ENCODE data around the gene EGFR.
A peak's percentile ranks its signal among the peaks of the same experiment; 100 is the strongest.

The EGFR gene

DNA sequence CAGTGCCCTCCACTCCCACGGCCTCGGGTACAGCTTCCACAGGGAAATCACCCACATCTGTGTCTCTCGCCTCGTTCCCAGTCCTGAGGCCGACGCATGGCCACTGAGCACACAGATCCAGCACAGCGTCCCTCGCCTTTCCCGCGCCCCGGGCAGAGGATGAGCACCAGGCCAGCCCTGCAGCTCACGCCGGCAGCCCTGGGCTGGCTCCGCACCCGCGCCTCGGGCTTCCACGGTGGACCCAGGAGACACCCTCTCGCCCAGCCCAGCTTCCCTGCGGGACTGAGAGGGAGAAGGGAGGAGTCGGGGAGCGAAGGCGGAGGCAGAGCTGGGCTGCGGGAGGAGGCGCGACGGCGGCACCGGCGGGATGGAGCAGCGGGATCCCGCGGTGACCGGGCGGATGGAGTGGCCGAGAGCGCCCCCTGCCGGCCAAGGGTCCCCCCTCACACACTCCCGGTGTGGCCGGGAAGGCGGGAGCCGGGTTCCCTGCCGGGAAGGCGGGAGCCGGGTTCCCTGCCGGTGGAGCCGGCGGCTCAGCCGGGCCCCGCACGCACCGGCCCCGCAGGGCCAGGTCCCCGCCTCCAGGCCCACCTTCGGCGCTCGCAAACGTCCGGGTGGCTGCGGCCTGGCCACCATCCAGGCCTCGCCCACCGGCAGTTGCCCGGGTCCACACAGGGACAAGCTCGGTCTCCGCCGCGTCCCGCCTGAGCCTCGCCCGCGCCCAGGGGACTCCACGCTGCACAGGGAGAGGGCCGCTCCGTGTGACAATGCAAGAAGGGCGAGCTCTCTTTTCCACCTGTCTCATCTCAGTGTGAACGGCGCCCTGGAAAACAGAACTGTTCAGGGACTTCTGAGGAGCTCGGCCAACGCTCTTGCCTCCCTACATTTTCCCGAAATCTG is 236.0 kb downstream of the EGFR start:
- peak; percentile 58 to 74 for ATAC-seq

GRCh38 chr7:55255496-55256445 is 237.0 kb downstream of the EGFR start:
- peak; percentile 87 to 90 for ATAC-seq

DNA sequence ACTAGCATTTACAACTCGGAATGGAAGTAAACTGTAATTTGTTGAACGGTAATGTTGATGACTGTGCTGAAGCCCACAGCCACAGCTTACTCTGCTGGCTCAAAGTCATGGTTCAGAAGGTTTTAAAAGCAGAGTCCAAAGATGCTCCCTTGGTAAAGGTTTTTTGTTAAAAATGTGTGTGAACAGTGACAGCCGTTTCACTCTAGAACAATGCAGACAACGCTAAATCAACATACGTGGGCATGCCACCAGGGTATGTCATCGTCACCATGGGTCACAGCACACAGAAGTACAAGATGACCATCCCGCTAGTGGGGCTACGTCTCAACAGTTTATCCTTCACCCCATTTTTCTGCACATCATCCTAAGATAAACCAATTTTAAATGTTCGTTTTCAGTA is 239.8 kb downstream of the EGFR start:
- no peak for ATAC-seq

- ATAC-seq: no peak
Observed at GRCh38 chr7:55260171-55260570, 241.4 kb downstream of the EGFR start.

DNA sequence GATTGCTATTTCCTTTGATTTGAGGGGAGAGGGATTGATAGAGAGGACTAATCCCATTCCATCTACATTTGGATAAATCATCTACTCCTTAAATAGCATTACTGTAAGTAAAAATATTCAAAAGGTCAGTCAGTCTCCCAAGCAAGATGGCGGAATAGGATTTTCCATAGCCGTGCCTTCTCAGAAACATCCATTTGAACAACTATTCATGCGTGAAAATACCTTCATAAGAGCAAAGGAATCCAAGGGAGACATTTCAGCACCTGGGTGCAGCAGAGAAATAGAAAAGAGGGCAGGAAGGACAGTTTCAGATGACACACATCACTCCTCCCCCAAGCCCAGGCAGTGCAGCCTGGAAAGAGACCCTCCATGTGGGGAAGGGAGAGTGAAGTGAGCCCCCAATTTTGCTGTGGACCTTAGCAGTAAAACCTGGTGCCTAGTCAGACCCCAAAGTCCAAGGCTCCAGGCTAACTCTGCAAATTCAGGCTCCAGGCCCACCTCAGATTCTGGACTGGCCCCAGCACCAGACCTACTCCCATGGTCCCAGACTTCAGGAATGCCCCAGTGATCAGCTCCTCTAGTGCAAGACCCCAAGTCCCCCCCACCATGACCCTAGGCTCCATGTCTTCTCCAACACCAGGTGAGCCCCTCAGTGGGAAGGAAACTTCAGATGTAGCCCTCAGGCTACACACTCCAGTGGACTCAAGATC is 242.0 kb downstream of the EGFR start:
- ATAC-seq: no peak

Data from activated CD4-positive, CD25-positive, alpha-beta regulatory T cell treated with anti-CD3 and anti-CD28 coated beads, Interleukin-2, amount 50 U/mL, for 24 hours (primary cell).